OCI-LY1 (cell line): ENCODE measurements around the gene SLC35G2.

Experiments
- EZH2 ChIP-seq: fragments of 200-600 bp; sonication (generic), shearing (Covaris generic); IDR thresholded peaks from 2 replicates; pipeline ENCODE4 v1.8.0; 2017; ENCODE audit warnings: borderline replicate concordance, mixed run types, mild to moderate bottlenecking, antibody characterized with exemption, low read length, moderate library complexity, mixed read lengths
- TF ChIP-seq, protein P1 (sequence below): fragments of 200-600 bp; sonication (generic), shearing (Covaris generic); IDR thresholded peaks from 2 replicates; pipeline ENCODE4 v1.5.1; 2017; ENCODE audit warnings: mild to moderate bottlenecking, antibody characterized with exemption, low read length, moderate library complexity, mixed read lengths

DNA sequence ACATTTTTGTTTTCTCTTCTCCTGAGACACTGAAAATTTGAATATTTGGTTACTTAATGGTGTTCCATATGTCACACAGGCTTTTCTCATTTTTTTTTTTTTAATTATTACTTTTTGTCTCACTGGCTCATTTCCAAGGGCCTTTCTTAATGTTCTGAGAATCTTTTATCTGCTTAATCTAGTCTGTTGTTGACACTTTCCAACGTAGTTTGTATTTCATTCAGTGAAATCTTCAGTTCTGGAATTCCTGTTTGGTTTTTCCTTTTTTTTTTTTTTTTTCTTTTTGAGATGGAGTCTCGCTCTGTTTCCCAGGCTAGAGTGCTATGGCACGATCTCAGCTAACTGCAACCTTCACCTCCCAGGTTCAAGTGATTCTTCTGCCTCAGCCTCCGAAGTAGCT, 85.8 kb downstream of the SLC35G2 start:
- TF ChIP-seq, protein P1, sequence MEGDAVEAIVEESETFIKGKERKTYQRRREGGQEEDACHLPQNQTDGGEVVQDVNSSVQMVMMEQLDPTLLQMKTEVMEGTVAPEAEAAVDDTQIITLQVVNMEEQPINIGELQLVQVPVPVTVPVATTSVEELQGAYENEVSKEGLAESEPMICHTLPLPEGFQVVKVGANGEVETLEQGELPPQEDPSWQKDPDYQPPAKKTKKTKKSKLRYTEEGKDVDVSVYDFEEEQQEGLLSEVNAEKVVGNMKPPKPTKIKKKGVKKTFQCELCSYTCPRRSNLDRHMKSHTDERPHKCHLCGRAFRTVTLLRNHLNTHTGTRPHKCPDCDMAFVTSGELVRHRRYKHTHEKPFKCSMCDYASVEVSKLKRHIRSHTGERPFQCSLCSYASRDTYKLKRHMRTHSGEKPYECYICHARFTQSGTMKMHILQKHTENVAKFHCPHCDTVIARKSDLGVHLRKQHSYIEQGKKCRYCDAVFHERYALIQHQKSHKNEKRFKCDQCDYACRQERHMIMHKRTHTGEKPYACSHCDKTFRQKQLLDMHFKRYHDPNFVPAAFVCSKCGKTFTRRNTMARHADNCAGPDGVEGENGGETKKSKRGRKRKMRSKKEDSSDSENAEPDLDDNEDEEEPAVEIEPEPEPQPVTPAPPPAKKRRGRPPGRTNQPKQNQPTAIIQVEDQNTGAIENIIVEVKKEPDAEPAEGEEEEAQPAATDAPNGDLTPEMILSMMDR: no peak
- no peak for TF ChIP-seq EZH2
